Measurements from ENCODE around the gene ATP23.
A peak's percentile ranks its signal among the peaks of the same experiment; 100 is the strongest.

Gene ATP23

DNA sequence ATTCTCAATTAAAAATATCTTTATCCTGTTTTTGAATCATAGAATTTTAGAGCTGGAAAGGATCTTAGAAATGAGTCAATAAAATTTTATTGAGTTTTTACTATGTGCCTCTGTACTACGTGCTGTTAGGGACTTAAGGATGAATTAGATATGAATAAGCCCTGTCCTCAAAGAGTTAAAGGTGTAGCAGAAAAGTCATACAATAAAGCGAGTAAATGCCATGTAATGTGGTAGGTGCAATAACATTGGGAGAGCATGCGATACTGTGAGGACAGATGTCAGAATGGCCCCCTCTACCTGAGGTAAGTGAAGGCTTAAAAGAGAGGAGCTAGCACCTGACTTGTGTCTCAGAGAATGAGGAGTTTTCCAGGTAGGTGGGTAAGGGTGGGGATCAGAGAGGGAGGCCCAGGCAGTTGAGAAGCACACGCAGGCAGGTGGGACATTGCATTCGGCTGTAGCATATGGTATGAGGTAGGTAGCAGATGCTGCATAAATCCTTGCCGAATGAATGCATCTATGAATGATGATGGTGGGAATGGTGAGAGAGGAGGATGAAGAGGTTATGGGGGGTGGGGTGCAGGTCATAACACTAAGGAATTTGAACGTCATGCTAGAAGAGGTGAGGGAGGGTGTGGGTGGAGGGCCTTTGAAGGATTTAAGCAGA lies 35.4 kb upstream of the ATP23 start:
- TF ChIP-seq, protein P1, sequence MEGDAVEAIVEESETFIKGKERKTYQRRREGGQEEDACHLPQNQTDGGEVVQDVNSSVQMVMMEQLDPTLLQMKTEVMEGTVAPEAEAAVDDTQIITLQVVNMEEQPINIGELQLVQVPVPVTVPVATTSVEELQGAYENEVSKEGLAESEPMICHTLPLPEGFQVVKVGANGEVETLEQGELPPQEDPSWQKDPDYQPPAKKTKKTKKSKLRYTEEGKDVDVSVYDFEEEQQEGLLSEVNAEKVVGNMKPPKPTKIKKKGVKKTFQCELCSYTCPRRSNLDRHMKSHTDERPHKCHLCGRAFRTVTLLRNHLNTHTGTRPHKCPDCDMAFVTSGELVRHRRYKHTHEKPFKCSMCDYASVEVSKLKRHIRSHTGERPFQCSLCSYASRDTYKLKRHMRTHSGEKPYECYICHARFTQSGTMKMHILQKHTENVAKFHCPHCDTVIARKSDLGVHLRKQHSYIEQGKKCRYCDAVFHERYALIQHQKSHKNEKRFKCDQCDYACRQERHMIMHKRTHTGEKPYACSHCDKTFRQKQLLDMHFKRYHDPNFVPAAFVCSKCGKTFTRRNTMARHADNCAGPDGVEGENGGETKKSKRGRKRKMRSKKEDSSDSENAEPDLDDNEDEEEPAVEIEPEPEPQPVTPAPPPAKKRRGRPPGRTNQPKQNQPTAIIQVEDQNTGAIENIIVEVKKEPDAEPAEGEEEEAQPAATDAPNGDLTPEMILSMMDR (IDR thresholded peaks at IDR 0.05; ENCODE audit: low read depth, low read length): no peak
- no peak for TF ChIP-seq EZH2phosphoT487 (IDR thresholded peaks at IDR 0.05; ENCODE audit: low read depth)
- H3K79me2 ChIP-seq (ENCODE audit: low read length): no peaks in the 10 kb centered on the region
- H3K4me2 ChIP-seq (ENCODE audit: low read length): peak overlapping the region; percentile 84; the same call in 1 of the 2 replicates
- no peaks in the 10 kb centered on the region for H3K36me3 ChIP-seq (replicated peaks; ENCODE audit: low read depth, low read length)
- no peak overlapping the region for H3K27ac ChIP-seq (ENCODE audit: low read length)
- H4K20me1 ChIP-seq (ENCODE audit: insufficient read depth, low read length): no peaks in the 10 kb centered on the region
- 0 out of 2 replicates have a peak overlapping the region, but pooled peaks have one; percentile 96 for H2AFZ ChIP-seq (ENCODE audit: low read depth, low read length)
- peaks cover 9% of the 10 kb centered on the region for H3K4me1 ChIP-seq (ENCODE audit: low read length)
- no peaks in the 10 kb centered on the region for H3K9me3 ChIP-seq (ENCODE audit: insufficient read depth, low read length)
- H3K4me3 ChIP-seq (ENCODE audit: low read length): no peak overlapping the region
- no peaks in the 10 kb centered on the region for H3K27me3 ChIP-seq (ENCODE audit: low read depth, low read length)
- H3K9ac ChIP-seq (ENCODE audit: low read length): no peak overlapping the region

DNA sequence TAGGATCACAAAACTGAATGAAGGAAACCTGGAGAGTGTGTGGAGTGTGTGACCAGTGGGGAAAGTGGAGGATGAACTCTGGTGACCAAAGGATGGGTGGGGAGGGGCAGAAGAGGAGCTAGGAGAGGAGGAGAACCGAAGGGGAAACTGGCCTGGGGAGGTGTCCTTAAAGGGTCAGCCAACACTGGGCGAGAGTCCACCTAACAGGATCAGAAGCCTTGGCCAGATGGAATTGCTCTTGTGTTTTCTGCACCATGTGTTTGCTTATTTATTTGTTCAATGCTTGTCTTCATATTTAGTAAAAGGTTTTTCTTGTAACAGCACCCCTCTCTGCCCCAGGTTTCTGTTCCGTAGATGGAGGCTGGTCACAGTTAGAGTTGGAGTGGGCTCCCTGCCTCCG lies 34.5 kb upstream of the ATP23 start:
- H3K4me2 ChIP-seq (ENCODE audit: low read length): no peak overlapping the region

DNA sequence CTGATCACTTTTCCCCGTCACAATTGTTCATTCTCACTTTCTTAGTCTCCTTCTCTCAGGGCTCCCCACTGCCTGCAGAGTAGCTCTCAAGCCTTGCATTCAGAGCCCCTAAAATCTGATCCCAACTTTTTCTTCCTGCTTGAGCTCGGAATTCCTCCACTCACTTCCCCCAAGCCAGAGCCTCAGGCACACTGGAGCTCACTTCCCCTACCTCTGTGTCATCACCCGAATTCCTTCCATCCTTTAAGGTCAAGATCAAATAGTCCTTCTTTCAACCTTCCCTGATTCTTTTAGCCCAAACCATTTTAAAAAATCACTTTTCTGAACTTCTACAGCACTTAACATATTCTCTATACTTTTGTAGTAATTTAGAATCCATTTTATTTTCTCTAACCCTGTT lies 34.1 kb upstream of the ATP23 start:
- H3K79me2 ChIP-seq (ENCODE audit: low read length): no peaks in the 10 kb centered on the region
- peaks cover 9% of the 10 kb centered on the region for H3K4me1 ChIP-seq (ENCODE audit: low read length)
- no peaks in the 10 kb centered on the region for H3K27me3 ChIP-seq (ENCODE audit: low read depth, low read length)
- H4K20me1 ChIP-seq (ENCODE audit: insufficient read depth, low read length): no peaks in the 10 kb centered on the region
- H2AFZ ChIP-seq (ENCODE audit: low read depth, low read length): no peak overlapping the region
- TF ChIP-seq, protein P1 (IDR thresholded peaks at IDR 0.05; ENCODE audit: low read depth, low read length): no peak
- TF ChIP-seq EZH2phosphoT487 (IDR thresholded peaks at IDR 0.05; ENCODE audit: low read depth): no peak
- H3K4me3 ChIP-seq (ENCODE audit: low read length): no peak overlapping the region
- H3K4me2 ChIP-seq (ENCODE audit: low read length): no peak overlapping the region
- no peaks in the 10 kb centered on the region for H3K36me3 ChIP-seq (replicated peaks; ENCODE audit: low read depth, low read length)
- H3K9ac ChIP-seq (ENCODE audit: low read length): no peak overlapping the region
- H3K27ac ChIP-seq (ENCODE audit: low read length): no peak overlapping the region
- H3K9me3 ChIP-seq (ENCODE audit: insufficient read depth, low read length): no peaks in the 10 kb centered on the region

More for the DNA sequence above, 34.5 kb upstream of the ATP23 start:
- Histone ChIP-seq H3K4me3 (ENCODE audit: low read length) (no peak overlapping the region), H3K9ac (ENCODE audit: low read length) (no peak overlapping the region), H3K27me3 (ENCODE audit: low read depth, low read length) (no peaks in the 10 kb centered on the region), H3K9me3 (ENCODE audit: insufficient read depth, low read length) (no peaks in the 10 kb centered on the region), H3K4me1 (ENCODE audit: low read length) (peaks cover 9% of the 10 kb centered on the region), H2AFZ (ENCODE audit: low read depth, low read length) (no peak overlapping the region), H3K36me3 (replicated peaks; ENCODE audit: low read depth, low read length) (no peaks in the 10 kb centered on the region), H3K79me2 (ENCODE audit: low read length) (no peaks in the 10 kb centered on the region), H3K27ac (ENCODE audit: low read length) (no peak overlapping the region), H4K20me1 (ENCODE audit: insufficient read depth, low read length) (no peaks in the 10 kb centered on the region)
- TF ChIP-seq EZH2phosphoT487 (IDR thresholded peaks at IDR 0.05; ENCODE audit: low read depth): no peak
- TF ChIP-seq, protein P1 (IDR thresholded peaks at IDR 0.05; ENCODE audit: low read depth, low read length): no peak

DNA sequence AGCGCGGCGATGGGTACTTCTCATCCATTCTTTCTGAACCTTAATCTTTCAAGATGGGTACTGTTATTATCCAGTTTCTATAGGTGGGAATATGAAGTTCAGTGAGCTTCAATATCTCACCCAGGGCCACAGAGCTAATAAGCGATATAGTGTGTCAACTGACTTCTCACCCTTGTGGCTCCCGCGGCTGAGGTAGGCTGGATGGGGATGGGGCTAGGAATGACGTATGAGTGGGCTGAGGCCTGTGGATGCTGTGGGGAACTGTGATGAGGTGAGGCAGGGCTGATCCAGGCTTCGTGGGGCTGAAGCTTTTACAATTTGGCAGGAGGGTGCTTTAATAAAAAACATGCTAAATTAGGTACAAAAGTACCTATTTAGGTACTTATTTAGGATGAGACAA lies 32.9 kb upstream of the ATP23 start:
- Histone ChIP-seq H3K4me3 (ENCODE audit: low read length) (no peak overlapping the region), H4K20me1 (ENCODE audit: insufficient read depth, low read length) (no peaks in the 10 kb centered on the region), H2AFZ (ENCODE audit: low read depth, low read length) (no peak overlapping the region), H3K79me2 (ENCODE audit: low read length) (no peaks in the 10 kb centered on the region), H3K9me3 (ENCODE audit: insufficient read depth, low read length) (no peaks in the 10 kb centered on the region), H3K4me1 (ENCODE audit: low read length) (peaks cover 9% of the 10 kb centered on the region), H3K27ac (ENCODE audit: low read length) (no peak overlapping the region), H3K9ac (ENCODE audit: low read length) (no peak overlapping the region), H3K4me2 (ENCODE audit: low read length) (no peak overlapping the region), H3K27me3 (ENCODE audit: low read depth, low read length) (no peaks in the 10 kb centered on the region), H3K36me3 (replicated peaks; ENCODE audit: low read depth, low read length) (no peaks in the 10 kb centered on the region)
- no peak for TF ChIP-seq EZH2phosphoT487 (IDR thresholded peaks at IDR 0.05; ENCODE audit: low read depth)
- TF ChIP-seq, protein P1 (IDR thresholded peaks at IDR 0.05; ENCODE audit: low read depth, low read length): no peak

Data from OCI-LY3 (cell line).